HG03354 (cell line): Measurements from ENCODE around the gene MOV10.
"Not testable (repeated sequence)": the region's sequence is repeated elsewhere in the genome, so short reads cannot be mapped to it uniquely, and the experiment has no call there.

Experiments used
- ATAC-seq: cut with Tn5 transposase; IDR thresholded peaks from one replicate; pipeline ENCODE4 v1.9.1; 2021; ENCODE audit warnings: mild to moderate bottlenecking; ENCODE audit not compliant: unreplicated experiment, poor library complexity, severe bottlenecking

MOV10 gene

GRCh38 chr1:112674440-112674985, at the start of gene MOV10:
Gene MOV10, plus strand, starts transcription at chr1:112674659. Its CDS starts 254 bp downstream, at chr1:112674913.
- peak; percentile 73 for ATAC-seq

DNA sequence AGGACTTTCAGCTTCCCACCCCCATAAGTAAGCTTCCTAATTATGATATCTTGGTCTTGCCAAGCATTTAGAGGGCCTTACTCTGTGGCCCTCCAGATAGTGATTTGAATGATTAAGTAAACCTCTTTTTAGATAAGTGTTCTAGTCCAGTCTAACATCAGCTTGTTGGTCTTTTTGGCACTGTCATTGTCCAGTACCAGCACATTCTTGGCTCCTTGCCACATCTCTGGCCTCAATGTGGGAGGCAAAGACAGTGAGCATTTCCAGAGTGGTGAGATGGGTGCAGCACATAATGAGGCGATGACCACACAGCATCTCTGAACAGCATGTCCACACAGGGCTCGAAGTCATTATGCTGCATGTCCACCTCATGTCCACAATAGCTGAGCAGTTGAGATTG, 48.8 kb upstream of the MOV10 start:
- no peak for ATAC-seq

GRCh38 chr1:112626193-112626592, 48.3 kb upstream of the MOV10 start:
- no peak for ATAC-seq

GRCh38 chr1:112626887-112627286, 47.6 kb upstream of the MOV10 start:
- ATAC-seq: no peak

- no peak for ATAC-seq
Measured at GRCh38 chr1:112628516-112628915, 45.9 kb upstream of the MOV10 start.

GRCh38 chr1:112629256-112629655, 45.2 kb upstream of the MOV10 start:
- no peak for ATAC-seq

DNA sequence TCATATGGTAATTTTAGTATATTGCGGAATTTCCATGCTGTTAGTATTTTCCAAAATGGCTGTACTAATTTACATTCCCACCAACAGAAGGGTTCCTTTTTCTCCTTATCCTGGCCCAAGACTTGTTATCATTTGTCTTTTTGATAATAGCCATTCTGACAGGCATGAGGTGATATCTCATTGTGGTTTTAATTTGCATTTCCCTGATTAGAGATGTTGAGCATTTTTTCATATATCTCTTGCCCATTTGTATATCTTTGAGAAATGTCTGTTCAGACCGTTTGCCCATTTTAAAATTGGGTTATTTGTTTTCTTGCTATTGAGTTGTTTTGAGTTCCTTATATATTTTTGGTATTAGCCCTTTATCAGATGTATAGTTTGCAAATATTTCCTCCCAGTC, 40.8 kb upstream of the MOV10 start:
- no peak for ATAC-seq

- no peak for ATAC-seq
Measured at GRCh38 chr1:112634367-112634766, 40.1 kb upstream of the MOV10 start.

- ATAC-seq: no peak
Measured at GRCh38 chr1:112636056-112636455, 38.4 kb upstream of the MOV10 start.

GRCh38 chr1:112636597-112637253, 37.7 kb upstream of the MOV10 start:
- peak; percentile 57 for ATAC-seq

GRCh38 chr1:112637254-112638109, 37.0 kb upstream of the MOV10 start:
- ATAC-seq: no peak

- ATAC-seq: no peak
Measured at GRCh38 chr1:112638110-112638428, 36.4 kb upstream of the MOV10 start.

- ATAC-seq: not testable (repeated sequence)
Measured at GRCh38 chr1:112640437-112640836, 34.0 kb upstream of the MOV10 start.

DNA sequence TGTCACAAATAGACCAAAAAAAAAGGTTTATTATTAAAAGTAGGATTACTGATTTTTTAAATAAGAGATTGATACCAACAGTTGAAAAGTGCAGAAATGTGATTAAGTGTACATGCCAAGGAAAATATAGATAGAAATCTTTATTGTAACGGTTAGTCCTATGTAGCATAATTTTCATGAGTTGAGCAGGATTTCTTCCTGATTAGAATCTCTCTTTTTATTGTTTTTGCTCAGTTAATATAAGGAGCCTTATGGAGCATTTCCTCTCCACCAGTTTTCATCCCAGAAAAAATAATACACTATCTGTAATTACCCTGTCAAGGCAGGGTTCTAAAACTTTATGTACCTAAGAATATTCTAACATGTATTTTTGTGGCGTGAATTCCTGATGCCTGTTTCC, 31.4 kb upstream of the MOV10 start:
- ATAC-seq: no peak

- no peak for ATAC-seq
Measured at GRCh38 chr1:112646225-112646624, 28.2 kb upstream of the MOV10 start.

GRCh38 chr1:112651205-112651604, 23.3 kb upstream of the MOV10 start:
- ATAC-seq: no peak

DNA sequence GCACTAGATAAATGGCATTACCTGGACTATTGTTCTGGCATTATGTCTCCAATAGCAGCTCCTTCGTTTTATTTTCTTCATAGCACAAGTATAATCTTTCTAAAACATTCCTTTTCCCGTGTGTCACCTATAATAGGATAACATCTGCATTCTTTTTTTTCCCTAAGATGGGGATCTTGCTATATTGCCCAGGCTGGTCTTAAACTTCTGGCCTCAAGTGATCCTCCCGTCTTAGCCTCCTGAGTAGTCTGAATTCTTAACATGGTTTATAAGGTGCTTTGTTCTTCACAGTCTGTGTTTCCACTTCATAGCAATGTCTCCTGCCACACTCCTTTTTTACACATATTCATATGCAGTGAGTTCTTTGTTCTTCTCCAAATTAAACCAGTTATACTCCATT, 8.6 kb upstream of the MOV10 start:
- ATAC-seq: no peak

GRCh38 chr1:112666946-112667345, 7.5 kb upstream of the MOV10 start:
- ATAC-seq: no peak

DNA sequence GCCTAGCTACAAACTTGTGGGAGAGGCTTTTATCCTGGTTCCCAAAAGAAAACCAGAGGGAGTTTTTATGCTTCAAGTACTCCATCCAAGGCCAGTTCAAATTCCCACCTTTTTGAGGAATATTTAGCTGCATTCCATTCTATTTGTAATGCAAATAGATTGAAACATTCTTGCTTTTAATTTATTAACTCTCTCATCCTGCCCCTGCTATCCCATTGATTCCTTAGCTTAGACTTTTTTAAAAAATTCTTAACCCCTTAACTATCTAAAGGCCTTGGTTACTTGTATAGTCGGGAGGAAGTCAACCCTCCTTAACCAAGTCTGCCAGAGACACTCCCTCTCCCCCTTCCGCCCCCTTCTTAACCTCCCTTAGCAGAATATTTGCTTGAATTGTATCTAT, 2.5 kb upstream of the MOV10 start:
- ATAC-seq: no peak

DNA sequence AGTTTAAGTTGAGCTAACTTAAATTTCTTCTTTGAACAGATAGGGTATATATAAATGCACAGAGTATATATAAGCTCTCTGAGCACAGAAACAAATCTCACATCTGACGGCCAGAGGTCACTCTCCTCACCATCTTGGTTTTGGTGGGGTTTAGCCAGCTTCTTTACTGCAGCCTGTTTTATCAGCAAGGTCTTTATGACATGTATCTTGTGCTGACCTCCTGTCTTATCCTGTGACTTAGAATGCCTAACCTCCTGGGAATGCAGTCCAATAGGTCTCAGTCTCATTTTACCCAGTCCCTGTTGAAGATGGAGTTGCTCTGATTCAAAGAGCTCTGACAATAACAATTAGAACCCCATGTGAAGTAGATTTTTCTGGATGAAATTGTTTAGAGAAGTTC, 1.6 kb upstream of the MOV10 start:
- ATAC-seq: no peak
